WTC11 (cell line): ENCODE results near the gene ACBD6.

ENCODE experiments used
- ATF2 ChIP-seq: sonication (generic); formaldehyde crosslinking; IDR thresholded peaks from 2 replicates; pipeline ENCODE4 v1.8.1; 2022; ENCODE audit warnings: low read depth, missing genetic modification reagents, borderline replicate concordance
- CREM ChIP-seq: sonication (generic); formaldehyde crosslinking; IDR thresholded peaks from 2 replicates; pipeline ENCODE4 v1.8.1; 2022; ENCODE audit warnings: mild to moderate bottlenecking, missing genetic modification reagents, moderate library complexity
- CTCF ChIP-seq: fragments of 200-600 bp; IDR thresholded peaks from 2 replicates; pipeline ENCODE4 v1.8.0; 2022; ENCODE audit warnings: antibody characterized with exemption
- E2F1 ChIP-seq: sonication (generic); formaldehyde crosslinking; IDR thresholded peaks from 2 replicates; pipeline ENCODE4 v1.8.0; 2022; ENCODE audit warnings: mild to moderate bottlenecking, missing genetic modification reagents
- FOXP4 ChIP-seq: sonication (generic); formaldehyde crosslinking; IDR thresholded peaks from 2 replicates; pipeline ENCODE4 v1.8.0; 2022; ENCODE audit warnings: mild to moderate bottlenecking, missing genetic modification reagents
- IRF1 ChIP-seq: sonication (generic); formaldehyde crosslinking; IDR thresholded peaks from 2 replicates; pipeline ENCODE4 v1.8.0; 2023; ENCODE audit warnings: missing genetic modification reagents
- MYBL2 ChIP-seq: sonication (generic); formaldehyde crosslinking; IDR thresholded peaks from 2 replicates; pipeline ENCODE4 v1.8.1; 2023; ENCODE audit warnings: mild to moderate bottlenecking, moderate library complexity, missing genetic modification reagents
- RELA ChIP-seq: sonication (generic); formaldehyde crosslinking; IDR thresholded peaks from 2 replicates; pipeline ENCODE4 v1.8.1; 2022; ENCODE audit warnings: missing genetic modification reagents, mild to moderate bottlenecking, borderline replicate concordance
- SOX15 ChIP-seq: fragments of 250-450 bp; sonication (Bioruptor Pico); IDR thresholded peaks from 2 replicates; pipeline ENCODE4 v1.9.0; 2021; ENCODE audit warnings: mild to moderate bottlenecking
- TCF7 ChIP-seq: sonication (generic); formaldehyde crosslinking; IDR thresholded peaks from 2 replicates; pipeline ENCODE4 v1.8.0; 2022; ENCODE audit warnings: mild to moderate bottlenecking, low read depth, missing genetic modification reagents, moderate library complexity
- ZNF121 ChIP-seq: sonication (generic); formaldehyde crosslinking; IDR thresholded peaks from 2 replicates; pipeline ENCODE4 v1.8.0; 2023; ENCODE audit warnings: missing genetic modification reagents

- TF ChIP-seq CTCF (no peak), CREM (CRISPR knock-in tag) (no peak), SOX15 (CRISPR knock-in tag) (no peak), E2F1 (CRISPR knock-in tag) (no peak), ATF2 (CRISPR knock-in tag) (no peak), MYBL2 (no peak), TCF7 (CRISPR knock-in tag) (no peak), IRF1 (CRISPR knock-in tag) (no peak), ZNF121 (CRISPR knock-in tag) (no peak), RELA (CRISPR knock-in tag) (no peak), FOXP4 (no peak)
These were observed 253.4 kb downstream of the ACBD6 start for GRCh38 chr1:180248731-180249681.
